Activated effector memory CD4-positive, alpha-beta T cell treated with anti-CD3 and anti-CD28 coated beads, Interleukin-2, amount 50 U/mL, for 16 hours (primary cell): ENCODE results near the gene SLAIN2.

Experiments used
- DNase-seq: peaks from one replicate; pipeline ENCODE4 v3.0.0-alpha.2; 2020

Gene SLAIN2

DNA sequence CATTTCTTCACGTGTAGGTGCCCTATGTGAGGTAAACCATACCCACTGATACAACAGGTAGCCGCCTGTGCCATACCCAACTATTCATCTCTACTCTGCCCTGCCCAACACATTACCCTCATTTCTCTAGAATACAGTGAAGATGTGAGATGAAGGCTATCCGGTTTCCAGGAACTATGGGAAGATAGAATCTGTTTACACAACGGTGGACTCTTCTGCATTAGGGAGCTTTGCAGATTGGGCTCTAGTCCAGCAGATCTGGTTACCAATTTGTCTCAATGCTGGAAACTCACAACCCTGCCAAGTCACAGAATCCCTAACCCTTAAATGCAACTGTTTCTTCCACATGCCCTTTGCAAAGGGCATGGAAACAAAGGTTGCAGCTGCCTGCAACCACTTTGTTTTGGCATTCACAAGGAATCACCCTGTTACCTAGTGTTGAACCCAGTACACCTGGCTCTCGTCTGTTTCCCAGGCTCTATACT, 6.4 kb upstream of the SLAIN2 start:
- DNase-seq: no peak

DNA sequence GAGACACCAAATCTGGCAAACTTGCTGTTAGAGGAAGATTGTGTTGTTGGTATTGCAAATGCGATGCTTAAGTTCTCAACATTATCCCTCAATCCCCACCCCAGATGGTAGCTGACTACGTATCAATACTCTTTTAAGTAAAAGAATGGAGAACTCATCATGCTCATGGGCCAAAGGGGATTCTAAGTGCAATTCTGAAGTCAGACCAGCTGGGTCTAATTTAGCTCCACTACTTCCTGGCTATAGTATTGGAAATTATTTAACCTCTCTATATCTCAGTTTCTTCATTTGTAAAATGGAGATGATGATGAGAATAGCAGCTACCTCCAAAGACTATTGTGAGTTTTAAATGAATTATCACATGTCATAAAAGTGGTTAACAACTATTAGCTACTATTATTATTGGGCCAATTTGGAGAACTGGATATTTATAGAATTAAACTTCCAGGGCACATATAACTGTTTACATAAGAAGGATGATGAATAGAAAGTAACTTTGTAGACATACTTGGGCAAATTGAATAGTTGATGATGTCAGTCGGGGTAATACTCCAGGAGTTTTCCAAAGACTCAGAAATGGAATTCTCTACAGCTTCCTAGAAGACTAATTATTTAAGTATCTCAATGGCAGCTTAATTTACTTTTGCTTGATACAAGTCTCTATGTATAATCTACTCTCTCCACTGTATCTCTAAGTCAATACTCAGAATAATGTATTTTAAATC, 5.0 kb upstream of the SLAIN2 start:
- no peak for DNase-seq

DNA sequence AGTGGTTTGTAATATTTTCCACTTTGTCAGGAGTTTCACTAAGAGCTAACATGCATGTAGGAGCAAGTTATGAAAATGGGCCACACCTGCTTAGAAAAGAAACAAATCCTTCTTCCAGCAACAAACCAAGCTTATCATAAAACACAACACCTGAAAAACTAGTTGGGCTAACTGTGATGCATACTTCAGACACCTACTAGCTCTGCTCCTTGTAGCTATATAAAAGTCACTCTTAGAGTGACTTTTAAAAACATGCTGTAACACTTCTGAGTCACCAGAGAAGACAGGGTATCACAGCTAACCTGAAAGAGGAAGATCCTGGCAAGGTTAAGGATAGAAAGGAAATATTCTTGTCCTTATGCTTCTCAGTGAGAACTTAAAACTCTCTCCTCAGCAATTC, 3.6 kb upstream of the SLAIN2 start:
- DNase-seq: no peak

DNA sequence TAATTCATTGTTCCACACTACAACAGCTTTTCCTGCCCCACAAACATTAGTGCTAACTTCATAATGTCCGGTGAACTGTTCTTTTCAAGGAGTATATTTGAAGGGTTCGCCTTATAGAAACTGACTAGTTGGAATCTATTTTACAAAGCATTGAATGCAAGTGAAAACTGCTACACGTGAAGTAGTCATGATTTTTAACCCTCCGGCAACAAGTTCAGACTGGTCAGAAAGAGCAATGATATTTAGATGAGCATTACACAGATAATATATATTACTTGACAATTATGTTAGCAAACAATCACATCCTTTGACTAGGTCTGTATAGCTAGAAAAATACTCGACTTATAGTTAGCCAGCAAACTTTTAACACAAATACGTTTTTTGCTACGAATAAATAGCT, 1.7 kb upstream of the SLAIN2 start:
- no peak for DNase-seq

DNA sequence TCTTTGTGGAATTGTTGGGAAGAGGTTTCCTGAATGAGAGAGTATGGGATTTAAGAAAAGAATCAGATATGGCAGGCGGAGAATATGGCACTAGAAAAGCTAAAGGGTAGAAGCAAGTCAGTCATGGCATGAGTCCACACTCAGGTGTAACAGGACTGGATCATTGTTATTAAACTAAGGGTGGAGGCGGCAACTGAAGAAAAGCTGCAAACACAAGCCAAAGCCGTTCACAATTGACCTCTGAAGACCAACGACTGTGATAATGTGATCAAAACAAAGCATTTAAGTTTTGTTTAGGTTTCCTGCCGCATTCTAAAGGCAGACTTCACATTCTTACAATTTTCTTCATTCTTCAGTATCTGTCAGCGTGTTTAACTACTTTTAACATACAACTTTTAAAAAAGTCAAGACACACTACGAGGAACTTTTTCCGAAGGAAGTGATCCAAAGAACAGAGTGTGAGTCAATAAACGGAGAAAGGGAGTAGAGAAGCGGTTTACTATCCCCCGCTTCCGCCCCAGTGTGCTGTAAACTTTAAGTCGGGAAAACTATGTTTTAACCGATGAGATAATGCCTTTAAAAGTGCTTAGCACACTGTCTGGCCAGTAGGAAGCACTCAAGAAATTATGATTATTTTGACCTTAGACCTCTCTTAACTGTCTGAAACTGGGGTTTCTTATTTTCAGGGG, 909 bp upstream of the SLAIN2 start:
- DNase-seq: no peak

DNA sequence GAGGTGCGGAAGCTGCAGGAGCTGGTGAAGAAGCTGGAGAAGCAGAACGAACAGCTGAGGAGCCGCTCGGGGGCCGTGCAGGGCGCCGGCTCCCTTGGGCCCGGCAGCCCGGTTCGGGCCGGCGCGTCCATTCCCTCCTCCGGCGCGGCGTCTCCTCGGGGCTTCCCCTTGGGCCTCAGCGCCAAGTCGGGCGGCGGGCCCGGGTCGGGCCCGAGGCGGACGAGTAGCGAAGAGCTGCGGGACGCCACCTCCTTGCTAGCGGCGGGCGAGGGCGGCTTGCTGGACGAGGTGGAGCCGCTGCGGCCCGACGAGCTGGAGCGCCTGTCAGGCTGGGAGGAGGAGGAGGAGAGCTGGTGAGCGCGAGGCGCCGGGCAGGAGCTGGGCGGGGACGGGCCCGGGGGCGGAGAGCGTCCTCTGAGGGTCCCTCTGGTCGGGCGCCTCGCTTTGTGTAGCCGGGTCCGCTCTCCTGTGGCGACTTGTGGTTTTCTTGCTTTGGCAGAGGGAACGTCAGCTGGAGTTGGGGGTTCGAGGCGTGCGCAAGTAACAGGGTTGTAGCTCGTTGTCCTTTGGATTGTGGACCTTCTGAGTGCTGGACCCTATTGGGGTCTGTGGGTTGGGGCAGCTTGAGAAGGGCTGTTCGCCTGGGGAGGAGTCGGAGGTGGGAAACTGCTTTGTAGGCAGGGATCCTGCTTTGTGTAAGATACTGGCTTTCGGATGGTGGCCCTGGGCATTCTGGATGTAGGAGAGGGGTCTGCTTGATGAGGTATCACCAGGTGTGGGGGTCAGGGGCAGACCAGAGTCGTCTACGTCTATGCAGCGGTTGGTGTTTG, 662 bp downstream of the SLAIN2 start:
- DNase-seq: peak; percentile 83

DNA sequence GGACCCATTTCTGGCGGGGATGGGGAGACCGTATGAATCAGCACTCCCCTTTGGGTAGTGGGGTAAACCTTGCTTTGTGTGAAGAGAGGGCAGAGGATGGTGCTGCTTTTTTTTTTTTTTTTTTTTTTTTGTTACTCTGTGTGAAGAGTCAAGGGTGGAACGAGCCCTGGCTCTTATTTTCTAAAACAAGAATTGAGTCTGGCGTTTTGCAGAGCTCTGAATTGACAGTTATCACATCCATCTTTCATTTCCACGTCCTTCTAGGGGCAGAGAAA, 1.2 kb downstream of the SLAIN2 start:
- DNase-seq: no peak

DNA sequence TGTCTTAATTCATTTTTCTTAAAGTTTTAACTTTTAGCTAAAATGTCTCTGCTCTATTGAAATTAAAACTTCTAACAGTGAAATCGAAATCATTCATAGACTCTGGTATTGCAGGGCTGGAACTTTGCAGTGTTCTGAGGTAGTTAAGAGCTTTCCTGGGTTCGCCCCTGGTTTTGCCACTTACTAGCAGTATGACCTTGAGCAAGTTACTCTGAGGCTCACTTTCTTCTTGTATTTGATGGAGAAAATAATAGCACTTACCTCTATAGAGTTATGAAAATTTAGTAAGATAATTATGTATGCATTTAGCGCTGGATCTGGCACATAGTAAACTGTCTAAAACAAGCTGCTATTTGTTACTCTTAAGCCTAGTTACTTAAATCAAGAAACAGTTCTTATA, 1.7 kb downstream of the SLAIN2 start:
- DNase-seq: no peak

DNA sequence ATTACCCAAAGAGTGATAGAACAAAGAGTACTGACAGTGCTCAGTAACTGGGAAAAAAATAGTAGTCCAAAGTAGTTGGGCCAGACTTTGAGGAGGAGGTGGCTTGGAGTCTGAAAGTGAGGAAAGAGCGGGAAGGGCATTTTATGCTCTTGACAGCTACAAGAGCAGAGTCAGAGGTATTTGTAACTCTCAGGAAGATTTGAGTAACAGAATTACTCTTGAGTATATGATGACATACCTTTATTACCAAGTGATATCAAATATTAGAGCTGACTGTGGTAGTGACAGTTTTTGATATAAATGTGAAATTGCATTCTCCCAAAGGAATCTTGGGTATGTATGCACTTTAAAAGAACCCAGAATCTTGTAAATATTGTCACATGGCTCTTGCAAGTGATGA, 2.2 kb downstream of the SLAIN2 start:
- no peak for DNase-seq

DNA sequence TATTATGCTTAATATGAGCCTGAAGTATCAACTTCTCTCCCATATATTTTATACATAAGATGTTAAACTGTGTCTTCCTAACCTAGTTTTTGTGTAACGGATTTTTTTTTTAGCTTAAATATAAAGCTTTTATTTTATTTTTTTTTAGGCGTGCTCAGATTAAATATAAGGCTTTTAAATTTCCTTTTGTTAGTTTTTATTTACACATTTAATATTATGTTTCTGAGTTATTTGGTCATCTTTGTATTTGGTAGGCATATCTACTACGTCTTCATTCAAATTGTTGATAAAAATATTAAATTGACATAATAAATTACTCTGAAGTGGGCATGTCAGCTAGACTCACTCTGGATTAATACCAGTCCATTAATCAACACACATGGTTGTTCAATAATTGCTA, 4.2 kb downstream of the SLAIN2 start:
- no peak for DNase-seq

DNA sequence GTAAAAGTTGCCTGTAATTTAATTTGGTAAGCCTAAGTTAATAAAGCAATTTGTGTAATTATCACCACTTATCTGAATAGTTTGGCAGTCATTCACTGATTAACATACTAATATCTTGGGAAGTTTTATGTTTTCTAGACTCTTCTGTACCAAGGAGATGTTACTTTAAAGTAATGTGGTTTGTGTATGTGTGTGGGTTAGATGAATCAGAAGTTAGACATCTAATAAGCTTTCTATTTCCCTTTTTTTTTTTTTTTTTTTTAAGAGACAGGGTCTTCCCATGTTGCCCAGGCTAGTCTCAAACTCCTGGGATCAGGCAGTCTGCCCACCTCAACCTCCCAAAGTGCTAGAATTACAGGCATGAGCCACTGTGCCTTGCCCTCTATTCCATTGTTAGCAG, 5.3 kb downstream of the SLAIN2 start:
- no peak for DNase-seq

DNA sequence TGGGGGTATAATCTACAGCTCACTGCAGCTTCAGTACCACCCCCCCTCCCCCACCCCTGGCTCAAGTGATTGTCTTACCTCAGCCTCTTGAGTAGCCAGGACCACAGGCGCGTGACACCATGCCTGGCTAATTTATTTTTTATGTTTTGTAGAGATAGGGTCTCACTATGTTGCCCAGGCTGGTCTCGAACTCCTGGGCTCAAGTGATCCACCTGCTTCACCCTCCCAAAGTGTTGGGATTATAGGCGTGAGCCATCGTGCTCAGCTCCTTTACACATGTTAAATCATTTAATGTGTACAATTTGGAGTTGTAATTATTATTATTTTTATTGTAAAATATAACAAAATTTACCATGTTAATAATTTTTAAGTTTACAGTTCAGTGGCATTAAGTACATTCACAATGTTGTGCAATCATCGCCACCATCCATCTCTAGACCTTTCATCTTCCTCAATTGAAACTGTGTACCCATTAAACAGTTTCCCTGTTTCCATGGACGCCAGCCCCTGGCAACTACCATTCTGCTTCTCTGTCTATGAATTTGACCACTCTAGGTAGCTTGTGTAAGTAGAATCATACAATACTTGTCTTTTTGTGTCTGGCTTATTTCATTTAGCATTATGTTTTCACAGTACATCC, 6.1 kb downstream of the SLAIN2 start:
- no peak for DNase-seq

DNA sequence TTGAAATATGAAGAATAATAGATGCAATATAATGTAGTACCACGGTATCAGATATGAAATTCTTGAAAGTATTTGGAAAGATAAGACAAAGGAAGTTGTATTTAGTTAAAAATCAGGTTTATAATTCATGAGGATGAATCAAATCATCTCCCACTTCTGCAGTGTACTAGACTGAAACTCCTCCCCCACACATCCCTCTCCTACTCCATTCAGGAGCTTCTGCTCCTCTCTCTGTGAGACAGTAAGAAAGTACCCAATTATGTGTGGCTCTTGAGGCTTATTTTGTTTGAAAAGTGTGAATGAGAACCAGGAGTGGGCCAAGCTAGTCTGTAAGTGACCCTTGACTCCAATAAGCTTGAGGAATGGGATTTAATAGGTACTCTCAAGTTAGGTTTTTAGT, 9.5 kb downstream of the SLAIN2 start:
- DNase-seq: no peak

DNA sequence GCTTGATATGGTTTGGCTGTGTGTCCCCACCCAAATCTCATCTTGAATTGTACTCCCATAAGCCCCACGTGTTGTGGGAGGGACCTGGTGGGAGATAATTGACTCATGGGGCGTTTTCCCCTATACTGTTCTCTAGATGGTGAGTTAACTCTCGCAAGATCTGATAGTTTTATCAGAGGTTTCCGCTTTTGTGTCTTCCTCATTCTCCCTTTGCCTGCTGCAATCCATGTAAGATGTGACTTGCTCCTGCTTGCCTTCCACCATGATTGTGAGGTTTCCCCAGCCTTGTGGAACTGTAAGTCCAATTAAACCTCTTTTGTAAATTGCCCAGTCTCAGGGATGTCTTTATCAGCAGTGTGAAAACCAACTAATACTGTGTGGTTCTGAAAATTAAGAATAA, 11.5 kb downstream of the SLAIN2 start:
- DNase-seq: no peak

DNA sequence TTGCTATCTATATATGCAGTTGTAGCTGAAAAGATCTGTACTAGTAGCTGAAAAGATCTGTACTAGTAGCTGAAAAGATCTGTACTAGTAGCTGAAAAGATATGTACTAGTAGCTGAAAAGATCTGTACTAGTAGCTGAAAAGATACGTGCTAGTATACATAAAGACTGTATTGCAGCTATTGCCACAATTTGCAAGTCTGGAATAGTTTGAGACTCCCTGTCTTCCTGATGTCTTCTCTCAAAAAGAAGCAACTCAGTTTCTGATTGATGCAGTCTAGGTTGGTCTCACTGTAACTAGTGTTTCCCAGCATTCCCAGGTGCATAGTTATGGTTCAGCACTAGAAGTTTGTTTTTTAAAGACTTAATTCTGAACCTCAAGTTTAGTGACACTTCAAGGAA, 15.0 kb downstream of the SLAIN2 start:
- no peak for DNase-seq

DNA sequence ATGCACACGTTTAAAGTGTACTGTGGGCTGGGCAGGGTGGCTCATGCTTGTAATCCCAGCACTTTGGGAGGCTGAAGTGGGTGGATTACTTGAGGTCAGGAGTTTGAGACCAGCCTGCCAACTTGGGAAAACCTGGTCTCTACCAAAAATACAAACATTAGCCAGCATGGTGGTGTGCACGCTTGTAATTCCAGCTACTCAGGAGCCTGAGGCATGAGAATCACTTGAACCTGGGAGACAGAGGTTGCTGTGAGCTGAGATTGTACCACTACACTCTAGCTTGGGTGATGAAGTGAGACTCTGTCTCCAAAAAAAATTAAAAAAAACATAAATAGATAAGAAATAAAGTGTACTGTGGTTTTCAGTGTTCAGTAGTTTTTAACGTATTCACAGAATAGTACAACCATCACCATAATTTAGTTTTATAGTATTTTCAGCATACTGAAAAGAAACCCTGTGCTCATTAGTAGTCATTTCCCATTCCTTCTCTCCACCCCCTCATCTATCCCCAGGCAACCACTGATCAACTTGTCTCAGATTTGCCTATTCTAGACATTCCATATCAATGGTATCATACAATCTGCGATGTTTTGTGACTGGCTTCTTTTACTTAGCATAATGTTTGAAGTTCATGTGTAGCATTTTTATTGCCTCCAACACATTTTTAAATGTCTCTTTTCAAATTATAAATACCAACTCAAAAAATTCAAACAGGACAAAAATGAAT, 19.1 kb downstream of the SLAIN2 start:
- no peak for DNase-seq

DNA sequence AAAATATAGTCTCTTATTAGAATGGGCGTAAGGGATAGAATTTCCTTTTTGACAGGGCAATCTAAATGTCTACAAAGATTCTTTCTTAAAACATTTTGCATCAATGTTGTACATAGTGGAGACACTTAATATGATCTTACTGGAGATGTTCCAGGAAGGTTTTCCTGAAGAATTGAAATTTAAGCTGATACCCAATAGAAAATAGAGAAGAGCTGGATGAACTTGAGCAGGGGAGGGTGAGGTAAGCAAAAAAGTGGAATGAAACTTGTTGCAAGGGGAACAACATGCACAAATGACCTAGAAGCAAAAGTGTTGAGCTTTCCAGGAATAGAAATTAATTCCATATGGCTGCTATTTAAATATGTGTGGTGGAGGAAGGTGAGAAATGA, 19.7 kb downstream of the SLAIN2 start:
- no peak for DNase-seq

DNA sequence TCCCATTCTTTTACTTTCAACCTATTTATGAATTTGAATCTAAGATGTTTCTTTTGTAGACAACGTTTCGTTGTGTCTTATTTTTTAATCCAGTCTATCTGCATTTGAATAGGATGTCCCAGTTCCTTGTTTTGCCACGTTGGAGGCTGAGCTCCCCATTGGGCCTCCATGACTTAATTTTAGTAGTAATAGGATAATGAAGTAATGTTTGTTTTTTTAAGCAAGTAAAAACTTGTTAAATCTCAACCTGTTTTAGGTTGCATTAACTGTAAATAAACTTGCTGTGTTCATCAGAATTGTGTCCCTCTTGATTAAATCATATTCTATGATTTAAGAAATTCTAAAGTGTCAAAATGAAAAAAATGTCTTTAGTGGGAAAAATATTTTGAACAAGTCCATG, 25.3 kb downstream of the SLAIN2 start:
- no peak for DNase-seq

DNA sequence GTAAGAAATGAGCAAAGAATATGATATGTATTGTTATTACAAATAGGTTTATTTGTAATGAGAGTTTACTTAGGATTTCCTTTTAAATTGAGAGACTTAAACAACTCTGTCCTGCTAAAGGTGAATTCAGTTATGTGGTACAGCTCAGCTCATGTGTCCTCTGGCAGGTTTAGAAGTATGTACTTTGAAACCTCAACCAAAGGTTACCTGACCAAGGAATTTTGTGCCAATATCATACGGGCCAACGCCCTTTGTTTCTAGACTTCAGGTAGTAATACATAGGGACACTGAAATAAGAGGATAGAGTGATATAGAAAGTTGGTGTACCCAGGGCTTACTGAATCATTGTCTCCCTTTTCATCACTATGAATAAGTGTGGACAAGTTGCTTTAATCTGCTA, 25.7 kb downstream of the SLAIN2 start:
- DNase-seq: no peak

DNA sequence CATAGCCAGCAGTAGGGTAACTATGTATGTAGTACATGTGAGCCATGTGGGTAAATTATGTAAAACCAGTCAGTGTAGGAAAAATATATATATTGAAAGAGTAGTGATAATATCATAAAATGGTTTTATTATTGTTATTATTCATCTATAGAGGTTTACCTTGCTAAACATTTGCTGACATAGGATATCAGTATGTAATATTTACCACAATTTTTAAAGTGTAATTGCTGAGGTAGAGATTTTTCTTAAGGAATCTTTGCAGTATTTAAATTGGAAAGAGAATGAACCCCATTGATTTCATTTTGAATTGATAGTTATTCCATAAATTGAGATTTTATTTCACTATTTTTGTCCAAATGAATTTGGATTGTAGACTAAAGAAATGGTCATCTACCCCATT, 27.1 kb downstream of the SLAIN2 start:
- DNase-seq: no peak

DNA sequence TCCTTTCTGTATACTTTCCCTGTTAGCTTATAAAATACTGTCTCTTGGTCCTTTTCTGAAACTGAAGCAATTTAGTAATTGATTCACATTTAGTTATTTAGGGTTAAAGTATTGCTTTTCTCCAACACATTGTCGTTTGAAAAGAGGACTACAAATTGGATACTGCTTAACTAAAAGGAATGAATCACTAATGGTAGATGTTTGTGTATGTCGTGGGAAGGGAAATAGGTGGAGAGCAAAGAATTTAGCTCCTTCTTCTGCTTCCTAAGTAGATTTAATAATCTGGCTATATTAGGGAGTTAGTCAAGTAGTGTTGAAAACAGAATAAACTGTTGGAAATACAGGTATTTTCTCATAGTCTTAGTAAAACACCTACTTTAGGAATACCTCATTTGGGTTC, 27.9 kb downstream of the SLAIN2 start:
- DNase-seq: no peak

DNA sequence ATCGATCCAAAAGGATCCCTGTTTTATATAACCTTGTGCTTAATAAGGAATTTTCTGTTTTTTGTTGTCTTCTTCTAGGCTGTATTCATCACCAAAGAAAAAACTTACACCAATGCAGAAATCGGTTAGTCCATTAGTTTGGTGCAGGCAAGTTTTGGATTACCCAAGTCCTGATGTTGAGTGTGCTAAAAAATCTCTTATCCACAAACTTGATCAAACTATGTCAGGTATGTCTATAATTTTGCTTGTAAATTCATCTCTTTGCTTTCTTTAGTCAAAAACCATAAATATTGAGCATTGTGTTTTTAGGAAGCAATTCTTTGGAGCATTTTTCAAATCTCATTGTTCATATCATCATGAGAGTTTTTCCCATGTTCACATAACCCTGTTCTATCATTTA, 28.4 kb downstream of the SLAIN2 start:
- no peak for DNase-seq
